GM21423 (cell line): ENCODE data around the gene TTLL13.

Source experiments
- ATAC-seq: cut with Tn5 transposase; IDR thresholded peaks from one replicate; pipeline ENCODE4 v1.9.1; 2021; ENCODE audit warnings: mild to moderate bottlenecking, moderate library complexity; ENCODE audit not compliant: unreplicated experiment

TTLL13 gene

DNA sequence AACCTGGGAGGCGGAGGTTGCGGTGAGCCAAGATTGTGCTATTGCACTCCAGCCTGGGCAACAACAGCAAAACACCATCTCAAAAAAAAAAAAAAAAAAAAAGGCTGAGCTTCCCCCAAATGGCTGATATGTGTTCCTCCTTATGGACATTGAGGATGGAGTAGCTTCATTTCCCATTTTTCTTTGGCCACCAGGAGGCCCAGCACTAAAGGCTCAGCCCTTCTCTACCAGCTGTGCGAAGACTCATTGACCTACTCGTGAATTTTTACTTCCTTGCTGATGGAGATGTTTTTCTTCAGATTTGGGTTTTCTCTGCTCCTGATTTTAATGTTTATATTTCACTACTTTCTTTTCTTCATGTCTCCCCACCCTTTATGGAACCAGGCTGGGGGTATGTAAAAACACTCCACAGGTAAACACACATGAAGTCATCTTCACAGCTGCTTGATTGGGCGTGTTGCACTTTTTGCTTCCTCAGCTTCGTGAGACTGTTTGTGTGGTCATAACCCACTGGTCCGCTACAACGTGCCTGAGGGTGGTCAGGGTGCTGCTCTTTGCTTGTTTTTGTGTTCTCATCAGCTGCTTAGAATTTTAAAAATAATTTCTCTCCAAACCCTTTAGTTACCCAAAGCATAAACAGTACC, 34.7 kb upstream of the TTLL13 start:
- no peak for ATAC-seq

DNA sequence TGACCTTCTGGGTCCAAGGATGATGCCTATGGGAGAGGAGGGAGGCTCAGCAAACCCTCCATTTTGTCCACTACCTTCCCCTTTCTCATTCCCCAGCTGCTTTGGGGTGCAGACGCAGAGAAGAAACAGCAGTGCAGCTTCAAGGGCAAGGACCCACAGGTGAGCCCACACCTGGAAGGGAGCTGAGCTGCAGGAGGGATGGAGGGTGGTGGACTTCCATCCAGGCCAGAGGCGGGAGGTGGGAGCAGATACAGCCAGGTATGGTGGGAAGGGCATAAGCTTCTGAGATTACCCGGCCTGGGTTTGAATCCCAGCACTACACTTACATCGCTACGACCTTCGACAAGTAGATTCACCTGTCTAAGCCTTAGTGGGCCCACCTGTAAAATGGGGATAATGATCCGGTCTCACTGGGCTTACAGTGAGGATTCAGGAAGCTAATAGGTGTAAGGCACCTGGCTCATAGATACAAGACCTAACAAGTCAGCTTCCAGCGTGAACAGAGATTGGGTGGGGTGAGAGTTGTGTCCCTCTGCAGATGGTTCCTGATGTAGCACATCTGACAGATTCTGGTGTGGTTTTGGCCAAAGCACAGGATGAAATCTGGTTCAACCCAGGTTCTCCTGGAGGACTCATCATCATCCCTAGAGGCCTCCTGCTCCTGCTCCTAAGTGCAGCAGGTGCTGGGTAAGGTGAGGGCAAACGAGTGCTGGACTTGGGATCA, 31.5 kb upstream of the TTLL13 start:
- ATAC-seq = no peak

GRCh38 chr15:90219421-90220141, 29.8 kb upstream of the TTLL13 start:
- ATAC-seq = no peak

DNA sequence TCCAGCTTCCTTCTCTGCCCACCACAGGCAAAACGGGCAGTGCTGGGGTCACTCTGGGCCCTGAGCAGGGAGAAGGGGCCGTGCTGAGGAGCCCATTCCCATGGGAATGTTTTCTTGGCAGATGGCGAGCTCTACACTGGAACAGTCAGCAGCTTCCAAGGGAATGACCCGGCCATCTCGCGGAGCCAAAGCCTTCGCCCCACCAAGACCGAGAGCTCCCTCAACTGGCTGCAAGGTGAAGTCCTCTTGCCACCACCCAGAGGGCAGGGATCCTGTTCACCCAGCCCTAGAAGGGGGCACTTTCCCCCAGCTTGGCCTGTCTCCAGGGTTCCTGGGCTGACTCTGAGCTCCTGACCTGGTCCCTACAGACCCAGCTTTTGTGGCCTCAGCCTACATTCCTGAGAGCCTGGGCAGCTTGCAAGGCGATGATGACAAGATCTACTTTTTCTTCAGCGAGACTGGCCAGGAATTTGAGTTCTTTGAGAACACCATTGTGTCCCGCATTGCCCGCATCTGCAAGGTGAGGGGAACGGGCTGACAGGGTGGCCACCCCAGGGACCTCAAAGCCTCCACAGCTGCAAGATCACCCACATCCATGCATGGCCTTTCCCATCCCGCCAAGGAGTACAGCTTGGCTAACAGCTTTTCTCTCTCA, 28.0 kb upstream of the TTLL13 start:
- ATAC-seq = no peak

- ATAC-seq = no peak
These were observed 26.8 kb upstream of the TTLL13 start for GRCh38 chr15:90222547-90222946.

DNA sequence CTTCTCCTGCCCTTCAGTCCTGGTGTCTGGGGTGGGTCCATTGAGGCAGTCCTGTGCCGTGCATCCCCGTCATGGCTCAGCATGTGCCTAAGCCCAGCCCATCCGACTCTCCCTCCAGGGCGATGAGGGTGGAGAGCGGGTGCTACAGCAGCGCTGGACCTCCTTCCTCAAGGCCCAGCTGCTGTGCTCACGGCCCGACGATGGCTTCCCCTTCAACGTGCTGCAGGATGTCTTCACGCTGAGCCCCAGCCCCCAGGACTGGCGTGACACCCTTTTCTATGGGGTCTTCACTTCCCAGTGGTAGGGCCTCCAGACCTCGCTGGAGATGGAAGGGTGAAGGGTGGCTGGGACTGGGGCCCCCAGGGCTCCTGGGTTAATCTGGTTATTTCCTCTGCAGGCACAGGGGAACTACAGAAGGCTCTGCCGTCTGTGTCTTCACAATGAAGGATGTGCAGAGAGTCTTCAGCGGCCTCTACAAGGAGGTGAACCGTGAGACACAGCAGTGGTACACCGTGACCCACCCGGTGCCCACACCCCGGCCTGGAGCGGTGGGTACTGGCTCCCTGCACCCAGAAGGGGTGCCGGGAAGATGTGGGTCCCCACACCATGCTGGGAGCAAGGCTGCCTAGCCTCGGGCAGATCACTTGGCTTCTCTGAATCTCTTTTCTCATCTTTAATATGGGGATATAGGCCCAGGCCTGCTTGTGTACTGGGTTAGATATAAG, 25.8 kb upstream of the TTLL13 start:
- ATAC-seq = no peak

- ATAC-seq = no peak
These were observed 24.3 kb upstream of the TTLL13 start for GRCh38 chr15:90225047-90225446.

GRCh38 chr15:90225504-90226234, 23.7 kb upstream of the TTLL13 start:
- ATAC-seq = no peak

DNA sequence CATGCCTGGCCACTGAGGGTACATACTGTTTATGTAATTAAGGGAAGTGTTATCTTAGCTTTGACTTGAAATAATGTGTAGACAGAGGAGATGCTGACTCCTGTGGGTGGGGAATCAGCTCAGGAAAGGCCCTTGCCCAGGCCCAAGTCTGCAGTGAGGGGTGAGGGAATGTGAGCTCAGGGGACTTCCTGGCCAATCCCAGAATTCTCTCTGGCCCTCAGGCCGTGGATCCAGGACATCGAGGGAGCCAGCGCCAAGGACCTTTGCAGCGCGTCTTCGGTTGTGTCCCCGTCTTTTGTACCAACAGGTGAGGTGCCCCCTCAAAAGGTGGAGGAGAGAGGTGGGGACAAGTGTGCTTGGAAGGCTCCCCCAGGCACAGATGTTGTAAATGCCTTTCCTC, 22.0 kb upstream of the TTLL13 start:
- ATAC-seq = no peak

- ATAC-seq = no peak
These were observed 21.3 kb upstream of the TTLL13 start for GRCh38 chr15:90227816-90228772.

DNA sequence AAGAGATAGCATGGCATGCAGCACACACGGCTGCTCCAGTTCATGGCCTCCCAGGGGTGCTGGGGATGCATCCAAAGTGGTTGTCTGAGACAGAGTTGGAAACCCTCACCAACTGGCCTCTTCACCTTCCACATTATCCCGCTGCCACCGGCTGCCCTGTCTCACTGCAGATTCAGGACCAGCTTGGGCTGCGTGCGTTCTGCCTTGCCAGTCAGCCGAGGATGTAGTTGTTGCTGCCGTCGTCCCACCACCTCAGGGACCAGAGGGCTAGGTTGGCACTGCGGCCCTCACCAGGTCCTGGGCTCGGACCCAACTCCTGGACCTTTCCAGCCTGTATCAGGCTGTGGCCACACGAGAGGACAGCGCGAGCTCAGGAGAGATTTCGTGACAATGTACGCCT, 20.4 kb upstream of the TTLL13 start:
- no peak for ATAC-seq

GRCh38 chr15:90230071-90230494, 19.3 kb upstream of the TTLL13 start:
- ATAC-seq = no peak

- no peak for ATAC-seq
These were observed 18.7 kb upstream of the TTLL13 start for GRCh38 chr15:90230610-90231009.

- no peak for ATAC-seq
These were observed 18.0 kb upstream of the TTLL13 start for GRCh38 chr15:90231028-90232017.

DNA sequence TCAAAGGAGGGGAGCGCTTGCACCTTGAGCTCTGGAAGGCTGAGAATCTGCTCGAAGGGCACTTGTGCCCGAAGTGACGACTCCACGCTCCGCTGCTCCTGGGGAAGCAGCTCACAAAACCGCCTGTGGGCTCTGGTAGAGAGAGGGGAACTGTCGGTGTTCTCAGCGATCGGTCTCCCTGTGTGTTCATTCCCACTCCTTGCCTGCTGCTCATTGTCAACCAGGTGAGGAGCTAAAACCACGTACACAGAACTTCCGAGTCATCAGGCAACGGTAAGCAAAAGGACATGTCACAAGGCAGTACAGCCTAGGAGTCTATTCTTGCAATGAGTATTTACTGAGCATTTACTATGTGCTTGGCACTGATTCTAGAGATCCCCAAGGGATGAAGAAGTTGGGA, 17.2 kb upstream of the TTLL13 start:
- ATAC-seq = no peak

GRCh38 chr15:90232941-90233386, 16.4 kb upstream of the TTLL13 start:
- no peak for ATAC-seq

GRCh38 chr15:90233387-90234095, 15.8 kb upstream of the TTLL13 start, which contains the start of gene CIB1:
Gene CIB1 (minus strand): TSS chr15:90233941. CDS start chr15:90233885, 56 bp downstream.
- ATAC-seq = peak; percentile 87
